Effector CD8-positive, alpha-beta T cell (primary cell): Measurements from ENCODE around the gene SLC25A36.
"Not testable (repeated sequence)": the region's sequence is repeated elsewhere in the genome, so short reads cannot be mapped to it uniquely, and the experiment has no call there.

ENCODE experiments used
- DNase-seq: peaks from one replicate; lab custom pipeline; 2025; lab: John Stamatoyannopoulos, UW

SLC25A36 gene

DNA sequence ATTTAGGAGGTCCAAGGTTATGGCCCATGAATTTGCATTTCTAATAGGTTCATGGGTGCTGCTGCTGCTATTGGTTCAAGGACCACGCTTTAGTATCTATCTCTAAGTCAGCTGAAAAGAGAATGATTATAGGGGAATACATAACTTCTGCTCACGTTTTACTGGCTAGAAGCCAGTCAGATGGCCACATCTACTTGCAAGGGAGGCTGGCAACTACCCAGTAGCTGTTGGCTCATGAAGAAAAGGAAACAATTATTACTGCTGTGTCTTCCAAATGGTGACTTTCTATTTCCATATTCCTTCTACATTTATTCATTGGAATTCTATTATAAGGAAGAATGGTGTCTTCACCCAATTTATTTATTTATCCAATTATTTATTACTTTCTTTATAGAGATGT, 54.2 kb downstream of the SLC25A36 start:
- DNase-seq = no peak

- DNase-seq = peak; percentile 12
Observed at GRCh38 chr3:141000027-141000663, 58.5 kb downstream of the SLC25A36 start.

- DNase-seq = no peak
Observed at GRCh38 chr3:141000686-141001085, 59.0 kb downstream of the SLC25A36 start.

- no peak for DNase-seq
Observed at GRCh38 chr3:141006344-141006743, 64.7 kb downstream of the SLC25A36 start.

- DNase-seq = no peak
Observed at GRCh38 chr3:141009496-141009895, 67.9 kb downstream of the SLC25A36 start.

GRCh38 chr3:141011232-141011996, 69.8 kb downstream of the SLC25A36 start:
- peak; percentile 61 for DNase-seq

GRCh38 chr3:141011997-141012262, 70.3 kb downstream of the SLC25A36 start:
- DNase-seq = no peak

- no peak for DNase-seq
Observed at GRCh38 chr3:141012571-141012970, 70.9 kb downstream of the SLC25A36 start.

DNA sequence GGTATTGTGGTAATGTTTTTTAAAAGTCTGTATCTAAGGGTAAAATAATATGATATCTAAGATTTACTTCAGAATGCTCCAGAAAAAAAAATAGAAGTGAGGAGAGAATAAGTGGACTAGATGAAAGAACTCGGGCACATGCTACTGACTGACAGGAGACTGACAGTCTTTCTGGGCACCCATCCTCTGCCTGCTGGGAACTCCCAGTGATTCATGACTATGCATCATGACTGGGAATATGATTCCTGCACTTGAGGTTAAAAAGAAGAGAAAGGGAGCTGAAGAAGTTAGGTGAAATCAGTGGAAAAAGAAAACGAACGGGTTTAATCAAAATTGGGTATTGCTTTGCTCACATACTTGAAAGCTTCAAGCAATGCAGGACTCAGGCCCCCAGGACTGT, 73.8 kb downstream of the SLC25A36 start:
- no peak for DNase-seq

DNA sequence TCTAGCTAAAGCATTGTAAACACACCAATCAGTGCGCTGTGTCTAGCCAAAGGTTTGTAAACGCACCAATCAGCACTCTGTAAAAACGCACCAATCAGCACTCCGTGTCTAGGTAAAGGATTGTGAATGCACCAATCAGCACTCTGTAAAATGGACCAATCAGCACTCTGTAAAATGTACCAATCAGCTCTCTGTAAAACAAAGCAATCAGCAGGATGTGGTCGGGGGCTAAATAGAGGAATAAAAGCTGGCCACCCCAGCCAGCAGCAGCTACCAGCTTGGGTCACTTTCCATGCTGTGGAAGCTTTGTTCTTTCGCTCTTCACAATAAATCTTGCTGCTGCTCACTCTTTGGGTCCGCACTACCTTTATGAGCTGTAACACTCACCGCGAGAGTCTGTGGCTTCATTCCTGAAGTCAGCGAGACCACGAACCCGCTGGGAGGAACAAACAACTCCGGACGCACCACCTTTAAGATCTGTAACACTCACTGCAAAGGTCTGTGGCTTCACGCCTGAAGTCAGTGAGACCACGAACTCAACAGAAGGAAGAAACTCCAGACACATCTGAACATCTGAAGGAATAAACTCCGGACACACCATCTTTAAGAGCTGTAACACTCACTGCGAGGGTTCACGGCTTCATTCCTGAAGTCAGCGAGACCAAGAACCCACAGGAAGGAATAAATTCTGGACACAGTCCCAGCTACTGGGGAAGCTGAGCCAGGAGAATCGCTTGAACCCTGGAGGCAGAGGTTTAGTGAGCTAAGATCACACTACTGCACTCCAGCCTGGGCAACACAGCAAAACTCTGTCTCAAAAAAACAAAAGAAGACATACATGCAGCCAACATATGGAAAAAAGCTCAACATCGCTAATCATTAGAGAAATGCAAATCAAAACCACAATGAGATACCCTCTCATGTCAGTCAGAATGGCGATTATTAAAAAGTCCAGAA, 76.0 kb downstream of the SLC25A36 start:
- not testable (repeated sequence) for DNase-seq

- DNase-seq = no peak
Observed at GRCh38 chr3:141019244-141019643, 77.6 kb downstream of the SLC25A36 start.

DNA sequence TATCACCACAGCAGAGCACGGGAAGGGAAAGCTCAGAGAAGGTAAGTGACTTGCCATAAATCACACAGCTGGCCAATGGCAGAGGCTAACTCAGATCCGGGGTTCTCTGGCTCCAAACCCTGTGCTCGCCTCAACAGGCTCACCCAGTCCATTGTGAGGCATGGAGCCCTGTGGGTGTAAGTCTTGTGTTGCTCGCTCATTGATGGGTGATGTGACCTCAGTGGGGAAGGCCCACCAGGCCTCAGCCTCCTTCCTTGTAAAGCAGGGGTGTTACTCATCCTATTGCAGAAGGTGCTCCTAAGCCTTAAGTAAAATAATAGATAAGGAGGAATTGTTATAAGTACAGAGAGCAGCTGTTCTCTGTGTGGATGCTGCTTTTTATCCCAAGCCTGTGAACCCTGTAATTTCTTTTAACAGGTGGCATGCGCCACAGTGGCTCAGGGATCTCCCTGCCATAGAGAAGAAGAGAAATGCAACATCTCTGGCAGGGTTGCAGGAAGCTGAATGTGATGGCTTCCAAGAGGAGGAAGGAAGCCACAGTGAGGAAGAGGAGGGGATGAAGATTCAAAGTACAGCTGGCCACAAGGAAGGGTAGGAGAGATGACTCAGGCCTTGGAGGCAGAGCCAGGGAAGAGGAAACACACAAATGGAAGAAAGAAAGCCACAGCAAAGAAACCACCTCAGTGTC, 78.7 kb downstream of the SLC25A36 start:
- no peak for DNase-seq

DNA sequence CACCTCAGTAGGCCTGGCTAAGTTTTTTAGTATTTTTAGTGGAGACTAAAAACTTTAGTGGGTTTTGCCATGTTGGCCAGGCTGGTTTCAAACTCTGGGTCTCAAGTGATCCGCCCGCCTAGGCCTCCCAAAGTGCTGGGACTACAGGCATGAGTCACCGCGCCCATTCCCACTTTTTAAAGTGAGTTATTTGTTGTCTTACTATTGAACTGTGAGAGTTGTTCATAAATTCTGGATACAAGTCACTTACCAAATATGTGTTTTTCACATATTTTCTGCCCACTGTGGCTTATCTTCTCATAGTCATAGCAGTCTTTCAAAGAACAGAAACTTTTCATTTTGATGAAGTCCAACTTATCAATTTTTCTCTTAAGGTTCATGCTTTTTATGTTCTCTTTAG, 79.6 kb downstream of the SLC25A36 start:
- DNase-seq = no peak
